ENCODE measurements around the gene HDAC4.
A peak's percentile ranks its signal among the peaks of the same experiment; 100 is the strongest.
"Not testable (repeated sequence)": the region's sequence is repeated elsewhere in the genome, so short reads cannot be mapped to it uniquely, and the experiment has no call there.

Gene HDAC4

DNA sequence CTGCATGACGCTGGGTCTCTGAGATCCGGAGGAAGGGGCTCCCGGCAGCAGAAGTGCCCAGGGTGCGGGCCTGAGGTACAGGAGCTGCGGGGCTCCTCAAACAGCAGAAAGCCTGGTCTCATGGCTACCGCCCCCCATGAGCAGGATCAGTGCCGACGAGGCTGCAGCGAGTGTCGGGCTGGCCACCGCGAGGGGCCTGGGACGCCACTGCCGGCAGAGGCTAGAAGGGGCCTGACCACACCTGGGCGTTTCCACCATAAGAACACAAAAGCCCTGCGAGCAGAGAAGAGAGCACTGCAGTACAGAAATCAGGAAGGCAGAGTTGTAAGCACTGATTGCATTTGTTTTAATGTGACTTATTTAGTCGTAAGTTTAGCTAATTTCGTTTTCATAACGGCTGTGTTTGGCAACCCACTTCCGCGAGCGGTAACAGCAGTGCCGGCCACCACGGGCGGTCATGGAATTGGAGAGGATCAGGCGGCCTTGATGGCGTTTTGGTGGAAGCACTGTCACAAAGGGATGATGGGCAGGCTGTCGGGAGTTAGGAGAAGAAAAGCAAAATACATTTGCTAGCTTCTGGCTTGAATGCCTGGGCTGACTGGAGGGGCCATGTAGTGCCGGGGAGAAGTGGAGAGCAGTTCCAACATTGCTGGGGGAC, 117.4 kb downstream of the HDAC4 start:
- no peak for DNase-seq

DNA sequence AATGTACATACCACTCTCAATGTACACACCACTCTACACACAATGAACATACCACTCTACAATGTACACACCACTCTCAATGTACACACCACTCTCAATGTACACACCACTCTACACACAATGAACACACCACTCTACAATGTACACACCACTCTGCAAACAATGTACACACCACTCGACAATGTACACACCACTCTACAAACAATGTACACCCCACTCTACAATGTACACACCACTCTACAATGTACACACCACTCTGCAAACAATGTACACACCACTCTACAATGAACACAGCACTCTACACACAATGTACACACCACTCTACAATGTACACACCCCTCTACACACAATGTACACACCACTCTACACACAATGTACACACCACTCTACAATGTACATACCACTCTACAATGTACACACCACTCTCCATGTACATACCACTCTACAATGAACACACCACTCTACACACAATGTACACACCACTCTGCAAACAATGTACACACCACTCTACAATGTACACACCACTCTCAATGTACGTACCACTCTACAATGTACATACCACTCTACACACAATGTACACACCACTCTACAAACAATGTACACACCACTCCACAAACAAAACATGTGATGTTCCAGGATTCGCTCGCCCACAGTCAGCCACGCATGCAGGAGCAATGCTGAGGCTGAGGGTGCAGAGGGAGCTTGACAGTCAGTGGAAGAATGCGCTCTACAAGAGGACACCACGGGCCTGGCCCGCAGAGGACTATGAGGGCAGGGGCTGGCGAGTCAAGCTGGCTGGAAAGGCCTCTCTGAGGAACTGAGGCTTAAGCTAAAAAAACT, 118.2 kb downstream of the HDAC4 start:
- Mint-ChIP-seq H3K4me3 (no peak overlapping the region), H3K4me1 (peaks cover 27 to 30% of the 10 kb centered on the region in 2 donors), H3K27ac (no peak overlapping the region), H3K36me3 (peaks cover 2 to 17% of the 10 kb centered on the region in 2 donors), H3K27me3 (peaks cover 24 to 31% of the 10 kb centered on the region in 2 donors), H3K9me3 (no peaks in the 10 kb centered on the region)
- ATAC-seq (replicated peaks) = no peak
- DNase-seq = no peak

More for the DNA sequence above, 117.4 kb downstream of the HDAC4 start:
- Mint-ChIP-seq H3K4me3 (no peak overlapping the region), H3K27ac (no peak overlapping the region), H3K36me3 (peaks cover 2 to 14% of the 10 kb centered on the region in 2 donors), H3K9me3 (no peaks in the 10 kb centered on the region), H3K4me1 (peaks cover 24 to 31% of the 10 kb centered on the region in 2 donors), H3K27me3 (peaks cover 25 to 26% of the 10 kb centered on the region in 2 donors)
- ATAC-seq (replicated peaks) = no peak

DNA sequence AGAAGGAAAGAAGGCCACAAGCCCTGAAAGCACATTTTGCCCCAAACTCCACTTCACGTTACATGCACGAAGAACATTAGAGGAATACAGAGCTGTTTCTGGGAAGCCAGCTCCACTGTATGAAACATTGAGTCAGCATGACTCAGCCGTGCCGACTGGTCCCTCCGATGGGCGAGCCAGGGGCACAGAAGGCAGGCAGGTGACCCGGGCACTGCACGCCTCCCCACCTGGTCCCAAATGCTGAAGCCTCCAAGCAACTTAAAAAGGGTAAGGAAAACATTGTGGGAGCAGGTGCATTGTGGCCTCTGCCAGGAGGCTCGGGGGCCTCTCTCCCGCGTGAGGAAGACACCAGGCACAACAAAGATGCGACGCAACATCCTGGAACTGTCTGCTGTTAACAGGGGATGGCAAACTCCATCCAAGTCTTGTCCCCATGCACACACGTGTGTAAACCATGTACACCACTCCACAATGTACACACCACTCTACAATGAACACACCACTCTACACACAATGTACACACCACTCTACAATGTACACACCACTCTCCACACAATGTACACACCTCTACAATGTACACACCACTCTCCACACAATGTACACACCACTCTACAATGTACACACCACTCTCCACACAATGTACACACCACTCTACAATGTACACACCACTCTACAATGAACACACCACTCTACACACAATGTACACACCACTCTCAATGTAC, 120.4 kb downstream of the HDAC4 start:
- not testable (repeated sequence) for H3K9me3 Mint-ChIP-seq; H3K27ac Mint-ChIP-seq; ATAC-seq (replicated peaks); H3K4me3 Mint-ChIP-seq; DNase-seq
- peaks cover 13 to 20% of the 10 kb centered on the region in 2 donors for H3K4me1 Mint-ChIP-seq
- H3K27me3 Mint-ChIP-seq = peaks cover 32 to 38% of the 10 kb centered on the region in 2 donors
- H3K36me3 Mint-ChIP-seq = peaks cover 3 to 16% of the 10 kb centered on the region in 2 donors

GRCh38 chr2:239279508-239280295, 121.1 kb downstream of the HDAC4 start:
- Mint-ChIP-seq H3K36me3 (peaks cover 6 to 19% of the 10 kb centered on the region in 2 donors), H3K27me3 (peaks cover 33 to 40% of the 10 kb centered on the region in 2 donors), H3K4me1 (peaks cover 5 to 16% of the 10 kb centered on the region in 2 donors), H3K4me3 (no peak overlapping the region), H3K9me3 (no peaks in the 10 kb centered on the region), H3K27ac (no peak overlapping the region)
- ATAC-seq (replicated peaks) (no peak), DNase-seq (no peak)

GRCh38 chr2:239278941-239279365, 121.9 kb downstream of the HDAC4 start:
- no peak for ATAC-seq (replicated peaks)
- Mint-ChIP-seq H3K9me3 (no peaks in the 10 kb centered on the region), H3K4me1 (peaks cover 0 to 16% of the 10 kb centered on the region in 2 donors), H3K36me3 (peaks cover 6 to 19% of the 10 kb centered on the region in 2 donors), H3K27me3 (peaks cover 40 to 42% of the 10 kb centered on the region in 2 donors), H3K4me3 (no peak overlapping the region), H3K27ac (peak overlapping the region; percentile 10)
- DNase-seq = no peak

DNA sequence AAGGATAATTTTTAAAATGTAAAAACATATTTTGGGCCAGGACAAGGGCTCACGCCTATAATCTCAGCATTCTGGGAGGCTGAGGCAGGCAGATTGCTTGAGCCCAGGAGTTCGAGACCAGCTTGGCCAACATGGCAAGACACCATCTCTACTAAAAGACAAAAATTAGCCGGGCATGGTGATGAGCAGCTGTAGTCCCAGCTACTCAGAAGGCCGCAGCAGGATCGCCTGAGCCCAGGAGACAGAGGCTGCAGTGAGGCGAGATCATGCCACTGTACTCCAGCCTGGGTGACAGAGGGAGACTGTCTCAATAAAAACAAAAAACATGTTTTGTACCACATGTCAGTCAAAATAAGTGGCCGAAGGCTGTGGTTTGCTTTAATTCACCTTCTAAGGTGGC, 122.5 kb downstream of the HDAC4 start:
- Mint-ChIP-seq H3K27ac (no peak overlapping the region), H3K9me3 (no peaks in the 10 kb centered on the region), H3K4me3 (no peak overlapping the region), H3K4me1 (peaks cover 3 to 21% of the 10 kb centered on the region in 2 donors), H3K36me3 (peaks cover 6 to 22% of the 10 kb centered on the region in 2 donors), H3K27me3 (peaks cover 45% of the 10 kb centered on the region in 2 donors)
- no peak for DNase-seq
- no peak for ATAC-seq (replicated peaks)

DNA sequence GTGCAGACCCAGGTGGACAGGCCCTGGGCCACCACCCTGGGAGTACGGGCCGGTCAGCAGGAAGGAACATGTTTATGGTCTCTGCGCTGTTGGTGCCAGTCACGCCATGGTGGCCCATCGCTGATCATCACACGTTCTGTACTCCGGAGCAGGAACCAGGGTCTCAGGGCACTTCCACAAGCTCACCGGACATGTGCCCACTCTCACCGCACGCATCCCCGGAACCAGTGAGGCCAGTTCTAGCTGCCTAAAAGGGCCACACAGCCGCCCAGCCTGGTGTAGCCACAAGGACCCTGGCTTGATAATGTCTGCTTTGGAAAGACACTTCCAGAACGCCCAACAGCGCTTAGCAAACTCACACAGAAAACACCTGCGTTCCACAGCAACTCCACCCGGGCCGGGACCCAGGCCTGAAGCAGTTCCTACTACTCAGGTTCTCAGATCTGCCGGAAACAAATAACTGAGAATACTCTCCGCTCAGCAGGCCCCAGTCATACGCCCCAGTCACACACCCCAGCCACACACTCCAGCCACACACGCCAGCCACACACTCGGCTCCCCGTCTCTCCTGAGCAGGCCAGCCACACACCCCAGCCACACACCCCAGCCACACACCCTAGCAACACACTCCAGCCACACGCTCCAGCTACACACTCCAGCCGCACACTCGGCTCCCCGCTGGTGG, 123.3 kb downstream of the HDAC4 start:
- peaks cover 5 to 28% of the 10 kb centered on the region in 2 donors for H3K4me1 Mint-ChIP-seq
- ATAC-seq (replicated peaks) = no peak
- H3K4me3 Mint-ChIP-seq = no peak overlapping the region
- DNase-seq = no peak
- H3K27me3 Mint-ChIP-seq = peaks cover 53 to 54% of the 10 kb centered on the region in 2 donors
- H3K27ac Mint-ChIP-seq = no peak overlapping the region
- H3K9me3 Mint-ChIP-seq = no peaks in the 10 kb centered on the region
- H3K36me3 Mint-ChIP-seq = peaks cover 10 to 30% of the 10 kb centered on the region in 2 donors

DNA sequence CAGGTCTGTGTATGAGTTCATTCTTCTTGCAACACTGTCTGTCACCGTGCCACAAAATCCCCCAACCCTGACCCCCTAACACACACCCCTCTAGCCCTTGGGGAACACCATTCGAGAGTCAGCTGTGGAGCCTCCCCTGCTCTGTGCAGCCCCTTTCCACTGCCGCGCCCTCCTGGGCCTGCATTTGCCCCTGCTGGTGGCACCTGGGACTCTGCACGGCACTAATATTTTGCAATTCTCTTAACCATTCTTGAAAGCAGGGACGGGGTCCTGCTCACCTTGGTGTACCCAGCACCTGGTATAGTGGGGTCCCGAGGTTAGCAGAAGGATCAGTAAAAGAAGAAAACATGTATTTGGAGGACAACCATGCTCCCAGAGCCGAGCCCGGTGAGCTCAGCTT, 124.0 kb downstream of the HDAC4 start:
- H3K9me3 Mint-ChIP-seq = no peaks in the 10 kb centered on the region
- peaks cover 54 to 59% of the 10 kb centered on the region in 2 donors for H3K27me3 Mint-ChIP-seq
- peaks cover 10 to 30% of the 10 kb centered on the region in 2 donors for H3K36me3 Mint-ChIP-seq
- ATAC-seq (replicated peaks) = no peak
- no peak overlapping the region for H3K27ac Mint-ChIP-seq
- H3K4me1 Mint-ChIP-seq = peaks cover 5 to 28% of the 10 kb centered on the region in 2 donors
- no peak for DNase-seq
- H3K4me3 Mint-ChIP-seq = no peak overlapping the region

- Mint-ChIP-seq H3K36me3 (peaks cover 14 to 35% of the 10 kb centered on the region in 2 donors), H3K27me3 (peaks cover 58 to 67% of the 10 kb centered on the region in 2 donors), H3K4me3 (no peak overlapping the region), H3K4me1 (peaks cover 5 to 28% of the 10 kb centered on the region in 2 donors), H3K9me3 (no peaks in the 10 kb centered on the region), H3K27ac (no peak overlapping the region)
- DNase-seq = no peak
- no peak for ATAC-seq (replicated peaks)
Observed at GRCh38 chr2:239275847-239276831, 124.7 kb downstream of the HDAC4 start.

DNA sequence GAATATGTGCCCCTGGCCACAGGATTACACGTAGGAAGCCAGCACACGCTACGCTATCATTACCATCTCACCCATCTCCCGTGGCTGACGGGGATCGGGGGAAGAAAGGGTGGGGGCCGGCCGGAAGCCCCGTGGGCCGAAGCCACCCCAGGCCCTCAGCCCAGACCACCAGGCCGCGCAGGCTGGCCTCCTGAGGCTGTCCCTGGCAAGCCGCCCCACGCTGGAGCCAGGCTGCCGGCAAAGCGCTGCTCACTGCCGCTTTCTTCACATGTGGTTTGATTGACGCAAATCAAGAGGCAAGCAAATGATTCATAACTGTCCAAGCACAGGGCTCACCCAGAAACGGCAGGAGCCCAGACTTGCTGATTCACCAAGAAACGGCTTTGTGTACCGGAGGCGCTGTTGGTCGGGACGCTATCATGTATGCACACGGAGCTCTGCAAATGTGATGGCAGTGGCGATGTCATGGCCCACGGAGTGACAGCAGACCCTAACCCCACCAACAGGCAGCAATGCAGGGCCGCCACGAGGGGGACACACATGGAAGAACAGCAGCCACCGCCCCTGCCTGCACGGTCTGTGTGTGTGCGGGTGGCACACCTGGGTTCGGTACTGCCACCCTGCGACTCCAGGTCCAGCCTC, 125.7 kb downstream of the HDAC4 start:
- no peak overlapping the region for H3K4me3 Mint-ChIP-seq
- H3K36me3 Mint-ChIP-seq = peaks cover 14 to 35% of the 10 kb centered on the region in 2 donors
- H3K9me3 Mint-ChIP-seq = no peaks in the 10 kb centered on the region

DNA sequence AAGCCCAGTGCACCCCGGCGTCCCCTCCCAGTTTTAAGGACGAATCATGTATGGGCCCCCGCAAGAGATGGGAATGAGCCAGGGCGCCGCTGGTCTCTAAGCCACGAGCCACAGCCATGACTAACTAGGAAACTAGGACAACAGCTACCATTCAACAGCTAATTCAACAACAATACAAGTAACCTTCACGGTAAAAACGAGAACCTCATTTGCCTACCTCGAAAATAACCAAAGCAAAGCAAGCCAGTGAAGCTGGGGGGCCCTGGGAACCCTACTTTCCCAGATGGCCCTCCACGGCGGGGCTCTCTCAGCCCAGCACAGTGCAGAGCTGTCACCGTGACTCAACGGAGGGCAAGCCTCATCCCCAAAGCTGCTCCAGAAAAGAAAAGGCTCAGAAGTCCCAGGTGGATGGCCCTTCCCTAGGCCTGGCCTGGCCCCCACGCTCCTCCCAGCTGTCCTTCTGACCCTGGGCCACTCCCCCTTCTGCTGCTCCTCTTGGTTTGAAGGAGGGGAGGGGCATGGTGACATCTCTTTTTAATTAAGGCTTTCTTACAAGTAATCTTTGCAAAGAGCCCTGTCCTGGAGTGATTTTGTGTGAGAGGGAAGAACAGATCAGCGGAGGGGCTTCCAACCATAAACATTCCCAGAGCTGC, 126.3 kb downstream of the HDAC4 start:
- no peaks in the 10 kb centered on the region for H3K9me3 Mint-ChIP-seq
- no peak overlapping the region for H3K4me3 Mint-ChIP-seq
- peaks cover 70 to 80% of the 10 kb centered on the region in 2 donors for H3K27me3 Mint-ChIP-seq
- no peak for DNase-seq
- no peak for ATAC-seq (replicated peaks)
- peak overlapping the region; percentile 44 for H3K27ac Mint-ChIP-seq
- H3K4me1 Mint-ChIP-seq = peaks cover 11 to 30% of the 10 kb centered on the region in 2 donors
- peaks cover 14 to 32% of the 10 kb centered on the region in 2 donors for H3K36me3 Mint-ChIP-seq

More for the DNA sequence above, 125.7 kb downstream of the HDAC4 start:
- peak; percentile 42 to 87 for ATAC-seq (replicated peaks)
- peaks cover 5 to 29% of the 10 kb centered on the region in 2 donors for H3K4me1 Mint-ChIP-seq
- peak overlapping the region; percentile 44 for H3K27ac Mint-ChIP-seq
- peaks cover 63 to 74% of the 10 kb centered on the region in 2 donors for H3K27me3 Mint-ChIP-seq
- DNase-seq = no peak

Data from stimulated activated naive B cell treated with anti-CD40 and anti-IgM and Interleukin-4, amounts not matched to agents 10 μg/mL and 1 μg/mL and 100 μg/mL, for 72 hours (primary cell).